ENCODE data around the gene FAAP20.

DNA sequence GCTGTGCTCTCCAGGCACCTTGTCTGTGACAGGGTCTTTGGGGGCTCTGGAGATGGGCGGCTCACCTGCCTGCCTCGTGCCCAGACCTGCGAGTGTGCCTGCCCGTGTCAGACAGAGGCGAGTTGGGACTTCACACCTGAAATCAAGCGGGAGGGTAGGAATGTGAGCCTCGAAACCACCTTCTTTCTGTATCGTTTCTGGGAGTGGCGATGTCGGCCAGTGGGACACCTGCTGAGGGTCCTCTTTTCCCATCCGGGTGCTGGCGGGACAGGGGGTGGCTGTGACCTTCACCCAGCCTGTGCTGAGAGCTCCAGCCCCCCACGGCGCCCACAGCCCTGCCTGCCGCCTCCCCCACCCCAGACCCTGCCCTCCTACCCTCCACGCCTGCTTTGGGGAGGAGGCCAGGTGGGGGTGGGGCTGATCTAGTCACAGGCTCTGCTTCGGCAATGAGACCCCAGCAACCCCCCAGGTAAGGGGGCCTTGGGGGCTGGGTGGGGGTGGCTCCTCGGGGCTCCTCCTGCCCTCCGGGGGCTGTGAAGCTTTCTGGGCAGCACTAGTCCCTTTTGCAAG is 15.6 kb upstream of the FAAP20 start:
- TF ChIP-seq ZNF138 (tag by site-specific recombination; IDR thresholded peaks at IDR 0.05; ENCODE audit: borderline replicate concordance) (no peak), ZNF274 (IDR thresholded peaks at IDR 0.05; ENCODE audit: low read length) (no peak), ZNF274 (tag by site-specific recombination; IDR thresholded peaks at IDR 0.05; ENCODE audit: borderline replicate concordance) (no peak), CTCF (tag by site-specific recombination; IDR thresholded peaks at IDR 0.05) (no peak), ZNF768 (tag by site-specific recombination; IDR thresholded peaks at IDR 0.05) (no peak), ZNF510 (tag by site-specific recombination; IDR thresholded peaks at IDR 0.05; ENCODE audit: insufficient replicate concordance) (no peak), ZNF146 (tag by site-specific recombination; IDR thresholded peaks at IDR 0.05) (no peak)
- TF ChIP-seq, protein P1, sequence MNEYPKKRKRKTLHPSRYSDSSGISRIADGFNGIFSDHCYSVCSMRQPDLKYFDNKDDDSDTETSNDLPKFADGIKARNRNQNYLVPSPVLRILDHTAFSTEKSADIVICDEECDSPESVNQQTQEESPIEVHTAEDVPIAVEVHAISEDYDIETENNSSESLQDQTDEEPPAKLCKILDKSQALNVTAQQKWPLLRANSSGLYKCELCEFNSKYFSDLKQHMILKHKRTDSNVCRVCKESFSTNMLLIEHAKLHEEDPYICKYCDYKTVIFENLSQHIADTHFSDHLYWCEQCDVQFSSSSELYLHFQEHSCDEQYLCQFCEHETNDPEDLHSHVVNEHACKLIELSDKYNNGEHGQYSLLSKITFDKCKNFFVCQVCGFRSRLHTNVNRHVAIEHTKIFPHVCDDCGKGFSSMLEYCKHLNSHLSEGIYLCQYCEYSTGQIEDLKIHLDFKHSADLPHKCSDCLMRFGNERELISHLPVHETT (tag by site-specific recombination; IDR thresholded peaks at IDR 0.05): no peak
